ENCODE measurements around the gene MIA2. TPM values are rescaled to one million over a fixed set of nuclear protein-coding genes. Genes with fewer than 3 reads are reported as not detected.

MIA2 gene
- total and polyA plus RNA-seq, 2 donors from 2014 or later: 63.2 to 65.6 TPM

- H3K27me3 ChIP-seq (ENCODE audit: control insufficient read depth, insufficient read depth, low read length): no peaks in the 10 kb centered on the region
- no peak for DNase-seq
- intact Hi-C loops (cut with DNase I): no loop called here
- no peak overlapping the region for H3K27ac ChIP-seq (ENCODE audit: low read depth in 2 of 2, low read length in 2 of 2)
- no peak for FAIRE-seq
- peaks cover 0 to under 1% (median under 1%) of the 10 kb centered on the region in 3 donors for H3K36me3 ChIP-seq (ENCODE audit: control insufficient read depth in 2 of 3, insufficient read depth in 3 of 3, low read length in 3 of 3)
- H3K4me3 ChIP-seq (ENCODE audit: low read length in 3 of 3): no peak overlapping the region
- no peak overlapping the region for H3K9ac ChIP-seq (ENCODE audit: low read length in 3 of 3)
- H3K4me1 ChIP-seq (ENCODE audit: control insufficient read depth in 2 of 3, insufficient read depth in 2 of 3, low read depth in 1 of 3, low read length in 3 of 3): no peaks in the 10 kb centered on the region
- no peak for TF ChIP-seq CTCF (IDR thresholded peaks at IDR 0.05; ENCODE audit: borderline replicate concordance, extremely low read depth, insufficient read depth)
- no peaks in the 10 kb centered on the region for H3K9me3 ChIP-seq (ENCODE audit: control insufficient read depth in 2 of 3, insufficient read depth in 1 of 3, low read length in 3 of 3)
Measured at GRCh38 chr14:39406560-39406959, 172.8 kb downstream of the MIA2 start.

GRCh38 chr14:39416072-39416471 is 182.4 kb downstream of the MIA2 start:
- Histone ChIP-seq H3K36me3 (ENCODE audit: control insufficient read depth in 2 of 3, insufficient read depth in 3 of 3, low read length in 3 of 3) (no peaks in the 10 kb centered on the region), H3K9me3 (ENCODE audit: control insufficient read depth in 2 of 3, insufficient read depth in 1 of 3, low read length in 3 of 3) (peaks cover 0 to 22% (median 5%) of the 10 kb centered on the region in 3 donors), H3K27me3 (ENCODE audit: control insufficient read depth, insufficient read depth, low read length) (no peaks in the 10 kb centered on the region), H3K4me1 (ENCODE audit: control insufficient read depth in 2 of 3, insufficient read depth in 2 of 3, low read depth in 1 of 3, low read length in 3 of 3) (no peaks in the 10 kb centered on the region), H3K4me3 (ENCODE audit: low read length in 3 of 3) (no peak overlapping the region), H3K27ac (ENCODE audit: low read depth in 2 of 2, low read length in 2 of 2) (no peak overlapping the region), H3K9ac (ENCODE audit: low read length in 3 of 3) (no peak overlapping the region)
- intact Hi-C loops (cut with DNase I): no loop called here
- no peak for DNase-seq
- no peak for FAIRE-seq
- no peak for TF ChIP-seq CTCF (IDR thresholded peaks at IDR 0.05; ENCODE audit: borderline replicate concordance, extremely low read depth, insufficient read depth)

GRCh38 chr14:39417014-39417413 is 183.3 kb downstream of the MIA2 start:
- H3K27me3 ChIP-seq (ENCODE audit: control insufficient read depth, insufficient read depth, low read length): no peaks in the 10 kb centered on the region
- no peaks in the 10 kb centered on the region for H3K36me3 ChIP-seq (ENCODE audit: control insufficient read depth in 2 of 3, insufficient read depth in 3 of 3, low read length in 3 of 3)
- H3K9me3 ChIP-seq (ENCODE audit: control insufficient read depth in 2 of 3, insufficient read depth in 1 of 3, low read length in 3 of 3): peaks cover 0 to 22% (median 5%) of the 10 kb centered on the region in 3 donors
- no peak for FAIRE-seq
- intact Hi-C loops (cut with DNase I): no loop called here
- H3K9ac ChIP-seq (ENCODE audit: low read length in 3 of 3): no peak overlapping the region
- no peak overlapping the region for H3K4me3 ChIP-seq (ENCODE audit: low read length in 3 of 3)
- no peak overlapping the region for H3K27ac ChIP-seq (ENCODE audit: low read depth in 2 of 2, low read length in 2 of 2)
- TF ChIP-seq CTCF (IDR thresholded peaks at IDR 0.05; ENCODE audit: borderline replicate concordance, extremely low read depth, insufficient read depth): no peak
- H3K4me1 ChIP-seq (ENCODE audit: control insufficient read depth in 2 of 3, insufficient read depth in 2 of 3, low read depth in 1 of 3, low read length in 3 of 3): no peaks in the 10 kb centered on the region
- DNase-seq: no peak

- Histone ChIP-seq H3K9me3 (ENCODE audit: control insufficient read depth in 2 of 3, insufficient read depth in 1 of 3, low read length in 3 of 3) (peaks cover 0 to 22% (median 5%) of the 10 kb centered on the region in 3 donors), H3K27me3 (ENCODE audit: control insufficient read depth, insufficient read depth, low read length) (no peaks in the 10 kb centered on the region), H3K4me1 (ENCODE audit: control insufficient read depth in 2 of 3, insufficient read depth in 2 of 3, low read depth in 1 of 3, low read length in 3 of 3) (peaks cover 0 to 5% (median 0%) of the 10 kb centered on the region in 3 donors), H3K9ac (ENCODE audit: low read length in 3 of 3) (no peak overlapping the region), H3K36me3 (ENCODE audit: control insufficient read depth in 2 of 3, insufficient read depth in 3 of 3, low read length in 3 of 3) (no peaks in the 10 kb centered on the region), H3K4me3 (ENCODE audit: low read length in 3 of 3) (no peak overlapping the region), H3K27ac (ENCODE audit: low read depth in 2 of 2, low read length in 2 of 2) (no peak overlapping the region)
- TF ChIP-seq CTCF (IDR thresholded peaks at IDR 0.05; ENCODE audit: borderline replicate concordance, extremely low read depth, insufficient read depth): no peak
- FAIRE-seq: no peak
- DNase-seq: no peak
- intact Hi-C loops (cut with DNase I): no loop called here
Measured at GRCh38 chr14:39419272-39419671, 185.6 kb downstream of the MIA2 start.

All from kidney (tissue), 14 donors.